HG02623 (cell line): ENCODE measurements around the gene CNFN.
"Not testable (repeated sequence)": the region's sequence is repeated elsewhere in the genome, so short reads cannot be mapped to it uniquely, and the experiment has no call there.

Experiments used
- ATAC-seq: cut with Tn5 transposase; IDR thresholded peaks from one replicate; pipeline ENCODE4 v1.9.1; 2021; ENCODE audit warnings: moderate library complexity; ENCODE audit not compliant: unreplicated experiment

CNFN gene

GRCh38 chr19:42352301-42353259 lies 37.5 kb downstream of the CNFN start:
- ATAC-seq = no peak

DNA sequence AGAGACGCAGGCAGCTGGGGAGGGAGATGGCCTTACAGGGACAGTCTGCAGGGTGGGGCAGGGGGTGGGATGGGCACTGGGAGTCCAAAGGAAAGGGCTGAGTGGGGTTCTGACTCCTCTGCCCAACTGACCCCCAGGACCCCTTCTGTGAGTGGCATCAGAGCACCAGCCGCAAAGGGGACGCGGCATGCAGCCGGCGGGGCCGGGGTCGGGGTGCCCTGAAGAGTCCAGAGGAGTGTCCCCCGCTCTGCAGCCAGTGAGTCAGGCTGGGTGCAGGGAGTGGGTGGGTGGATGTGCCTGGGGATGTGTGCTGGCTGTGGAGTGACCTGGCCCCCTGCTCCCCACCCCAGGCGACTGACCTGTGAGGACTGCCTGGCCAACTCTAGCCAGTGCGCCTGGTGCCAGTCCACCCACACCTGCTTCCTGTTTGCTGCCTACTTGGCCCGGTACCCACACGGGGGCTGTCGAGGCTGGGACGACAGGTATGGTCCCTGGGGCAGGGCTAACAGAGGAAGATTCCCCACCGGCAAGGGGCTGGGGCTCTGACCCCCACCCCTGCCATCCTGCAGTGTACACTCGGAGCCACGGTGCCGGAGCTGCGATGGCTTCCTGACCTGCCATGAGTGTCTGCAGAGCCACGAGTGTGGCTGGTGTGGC lies 38.9 kb downstream of the CNFN start:
- no peak for ATAC-seq

DNA sequence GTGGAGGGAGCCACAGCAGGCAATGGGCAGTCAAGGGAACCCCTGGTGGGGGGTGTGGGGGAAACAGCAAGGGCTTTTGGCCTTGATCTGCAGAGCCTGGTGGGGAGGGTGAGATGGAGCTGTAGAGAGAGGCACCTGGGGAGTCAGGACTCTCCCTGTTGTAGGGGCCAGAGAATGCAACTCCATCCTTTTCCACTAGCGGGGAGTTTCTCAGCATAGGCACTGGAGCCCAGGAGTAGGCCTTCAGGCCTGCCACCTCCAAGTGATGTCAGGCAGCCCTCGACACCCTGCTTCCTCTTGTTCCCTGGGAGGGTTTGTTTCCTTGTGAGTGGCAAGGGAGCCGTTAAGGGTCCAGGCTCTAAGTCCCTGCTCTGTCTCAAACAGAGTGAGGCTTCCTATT lies 39.7 kb downstream of the CNFN start:
- no peak for ATAC-seq

DNA sequence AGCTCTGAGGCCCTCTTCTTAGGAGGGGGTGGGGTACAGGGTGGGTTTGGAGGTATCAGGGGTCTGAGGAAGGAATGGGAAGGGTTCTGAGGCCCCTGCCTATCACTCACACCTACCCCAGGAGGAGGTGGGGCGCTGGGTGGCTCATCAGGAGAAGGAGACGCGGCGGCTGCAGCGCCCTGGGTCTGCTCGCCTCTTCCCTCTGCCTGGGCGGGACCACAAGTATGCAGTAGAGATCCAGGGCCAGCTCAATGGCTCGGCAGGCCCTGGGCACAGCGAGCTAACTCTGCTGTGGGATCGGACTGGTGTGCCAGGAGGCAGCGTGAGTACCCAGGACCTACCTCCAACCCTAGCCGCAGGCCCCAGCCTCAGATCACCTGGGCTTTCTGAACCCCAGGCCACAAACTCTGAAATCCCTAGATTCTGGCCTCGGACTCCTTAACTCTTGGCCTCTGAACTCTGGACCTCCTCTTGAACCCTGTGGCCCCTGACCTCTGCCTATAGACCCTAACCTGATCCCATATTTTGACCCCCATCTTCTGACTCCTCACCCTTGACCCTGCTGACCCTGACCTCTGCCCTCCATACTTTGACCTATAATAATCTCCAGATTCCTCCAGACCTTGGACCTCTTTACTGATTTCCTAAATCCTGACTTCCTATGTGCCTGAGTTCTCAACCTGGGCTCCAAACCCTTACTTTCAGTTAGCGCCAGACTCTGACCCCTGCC lies 40.6 kb downstream of the CNFN start:
- ATAC-seq = no peak

DNA sequence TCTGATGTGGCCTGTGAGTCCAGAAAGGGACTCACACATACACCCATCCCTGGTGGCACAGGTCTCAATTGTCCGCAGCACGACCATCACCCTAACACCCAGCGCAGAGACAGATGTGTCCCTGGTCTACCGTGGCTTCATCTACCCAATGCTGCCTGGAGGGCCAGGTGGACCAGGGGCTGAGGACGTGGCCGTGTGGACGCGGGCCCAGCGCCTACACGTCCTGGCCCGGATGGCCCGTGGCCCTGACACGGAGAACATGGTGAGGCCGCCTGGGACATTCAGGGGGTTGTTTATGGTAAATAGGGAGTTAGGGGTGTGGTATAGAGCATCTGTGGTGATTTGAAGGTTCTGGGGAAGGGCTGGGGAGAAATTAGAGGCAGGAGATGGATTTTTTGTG lies 41.9 kb downstream of the CNFN start:
- no peak for ATAC-seq

- ATAC-seq = no peak
Measured at GRCh38 chr19:42345191-42345812, 44.8 kb downstream of the CNFN start.

DNA sequence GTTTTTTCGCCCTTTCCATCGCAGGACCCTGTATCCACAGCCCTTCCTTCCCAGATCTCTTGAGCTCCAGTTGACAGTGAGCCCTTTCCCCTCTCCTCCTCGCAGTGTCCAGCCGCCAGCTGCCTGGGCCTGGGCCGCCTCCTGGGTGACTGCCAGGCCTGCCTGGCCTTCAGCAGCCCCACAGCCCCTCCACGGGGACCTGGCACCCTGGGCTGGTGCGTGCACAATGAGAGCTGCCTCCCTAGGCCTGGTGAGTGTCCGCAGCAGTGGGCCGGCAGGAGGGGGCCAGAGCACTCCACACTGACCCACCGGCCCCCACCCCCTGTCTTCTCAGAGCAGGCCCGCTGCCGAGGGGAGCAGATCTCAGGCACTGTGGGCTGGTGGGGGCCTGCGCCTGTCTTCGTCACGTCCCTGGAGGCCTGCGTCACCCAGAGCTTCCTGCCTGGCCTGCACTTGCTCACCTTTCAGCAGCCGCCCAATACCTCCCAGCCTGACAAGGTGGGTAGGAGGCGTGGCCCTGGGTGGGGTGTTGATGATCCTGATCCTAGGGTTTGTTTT lies 45.7 kb downstream of the CNFN start:
- no peak for ATAC-seq

DNA sequence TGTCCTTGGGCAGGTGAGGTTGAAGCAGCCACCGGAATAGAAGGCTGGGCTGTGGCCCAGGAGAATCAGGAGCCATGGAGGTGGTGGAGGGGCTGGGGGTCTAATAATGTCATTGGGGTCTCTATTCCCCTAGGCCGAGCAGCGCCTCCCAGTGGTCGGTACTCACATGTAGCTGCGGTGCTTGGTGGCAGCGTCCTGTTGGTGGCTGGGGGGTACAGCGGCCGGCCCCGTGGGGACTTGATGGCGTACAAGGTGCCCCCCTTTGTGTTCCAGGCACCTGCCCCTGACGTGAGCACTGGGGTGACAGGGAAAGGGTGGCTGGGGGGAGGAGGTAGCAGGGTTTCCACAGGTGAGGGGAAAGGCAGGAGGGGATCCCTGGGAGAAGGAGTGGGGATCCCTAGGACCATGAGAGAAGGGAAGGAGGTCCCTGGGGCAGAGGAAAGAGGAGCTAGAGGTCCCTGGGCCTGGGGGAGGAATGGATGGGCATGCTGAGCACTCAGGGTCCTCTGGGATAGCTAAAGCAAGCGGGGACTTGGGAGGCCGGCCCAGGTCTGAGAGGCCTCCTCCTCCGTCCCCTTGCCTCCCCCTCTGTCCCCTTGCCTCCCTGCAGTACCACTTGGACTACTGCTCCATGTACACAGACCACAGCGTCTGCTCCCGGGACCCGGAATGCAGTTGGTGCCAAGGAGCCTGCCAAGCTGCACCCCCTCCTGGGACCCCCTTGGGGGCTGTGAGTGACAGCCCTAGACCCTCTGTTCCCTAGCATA lies 46.6 kb downstream of the CNFN start:
- ATAC-seq = no peak

DNA sequence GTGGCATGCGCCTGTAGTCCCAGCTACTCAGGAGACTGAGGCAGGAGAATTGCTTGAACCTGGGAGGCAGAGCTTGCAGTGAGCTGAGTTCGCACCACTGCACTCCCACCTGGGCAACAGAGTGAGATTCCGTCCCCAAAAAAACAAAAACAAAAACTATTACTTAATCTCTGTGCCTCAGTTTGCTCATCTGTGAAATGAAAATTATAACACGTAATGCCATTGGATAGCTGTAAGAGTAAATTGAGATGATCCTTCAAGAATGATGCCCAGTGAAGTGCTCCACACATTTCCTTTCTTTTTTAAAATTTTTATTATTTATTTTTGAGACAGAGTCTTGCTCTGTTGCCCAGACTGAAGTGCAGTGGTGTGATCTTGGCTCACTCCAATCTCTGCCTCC lies 50.2 kb downstream of the CNFN start:
- ATAC-seq = not testable (repeated sequence)

DNA sequence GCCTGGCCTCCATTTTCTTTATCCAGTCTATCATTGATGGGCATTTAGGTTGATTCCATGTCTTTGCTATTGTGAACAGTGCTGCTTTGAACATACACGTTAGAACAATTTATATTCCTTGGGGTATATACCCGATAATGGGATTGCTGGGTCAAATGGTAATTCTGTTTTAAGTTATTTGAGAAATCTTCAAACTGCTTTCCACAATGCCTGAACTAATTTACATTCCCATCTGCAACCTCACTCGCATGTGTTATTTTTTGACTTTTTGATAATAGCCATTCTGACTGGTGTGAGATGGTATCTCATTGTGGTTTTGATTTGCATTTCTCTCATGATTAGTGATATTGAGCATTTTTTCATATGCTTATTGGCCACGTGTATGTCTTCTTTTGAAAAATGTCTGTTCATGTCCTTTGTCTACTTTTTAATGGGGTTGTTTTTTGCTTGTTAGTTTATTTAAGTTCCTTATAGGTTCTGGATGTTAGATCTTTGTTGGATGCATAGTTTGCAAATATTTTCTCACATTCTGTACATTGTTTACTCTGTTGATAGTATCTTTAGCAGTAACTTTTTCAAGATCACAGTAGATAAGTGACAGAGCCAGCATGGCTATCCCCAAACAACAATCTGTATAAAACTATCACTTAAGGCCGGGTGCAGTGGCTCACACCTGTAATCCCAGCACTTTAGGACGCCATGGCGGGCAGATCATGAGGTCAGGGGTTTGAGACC lies 50.8 kb downstream of the CNFN start:
- not testable (repeated sequence) for ATAC-seq
